ENCODE measurements around the gene SLC4A1AP. TPM values are rescaled to one million over a fixed set of nuclear protein-coding genes. Genes with fewer than 3 reads are reported as not detected.

Gene SLC4A1AP
- total and polyA plus RNA-seq, 2 of the 13 experiments (the other 11 are each of a cell fraction or from before 2014, with no cell fraction given) = 15.3 to 44.6 TPM

DNA sequence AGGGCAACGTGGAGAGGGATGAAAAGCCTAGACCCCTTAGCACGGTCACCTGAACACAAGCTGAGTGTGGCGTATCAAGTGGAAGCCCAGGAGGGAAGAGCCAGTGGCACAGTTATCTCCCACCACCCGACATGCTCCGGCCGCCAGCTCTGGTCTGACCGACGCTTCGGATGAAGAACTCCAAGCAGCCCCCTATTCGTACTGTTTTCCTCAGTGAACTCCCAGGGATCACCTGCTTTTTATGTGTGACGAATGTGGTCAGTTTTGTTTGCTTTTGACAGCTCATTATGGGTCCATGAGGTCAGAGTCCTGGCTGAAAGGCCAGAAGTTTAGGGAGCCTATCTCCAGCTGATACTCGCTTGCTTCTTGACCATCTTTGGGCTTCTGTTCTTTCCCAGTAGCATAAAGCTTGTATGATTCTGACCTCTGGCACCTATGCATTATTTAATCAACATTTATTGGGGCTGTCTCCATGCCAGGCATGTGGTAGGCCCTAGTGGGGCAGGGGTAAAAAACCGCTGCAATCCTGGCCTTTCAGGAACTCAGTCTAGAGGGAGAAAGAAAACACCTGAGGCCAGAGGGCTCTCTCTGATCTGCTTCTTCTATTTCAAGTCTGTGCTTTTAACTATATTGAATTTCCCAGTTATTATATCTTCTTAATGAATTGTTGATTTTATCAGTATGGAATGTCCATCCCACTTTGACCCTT lies 74.8 kb downstream of the SLC4A1AP start (continued):
- TF ChIP-seq, protein P1, sequence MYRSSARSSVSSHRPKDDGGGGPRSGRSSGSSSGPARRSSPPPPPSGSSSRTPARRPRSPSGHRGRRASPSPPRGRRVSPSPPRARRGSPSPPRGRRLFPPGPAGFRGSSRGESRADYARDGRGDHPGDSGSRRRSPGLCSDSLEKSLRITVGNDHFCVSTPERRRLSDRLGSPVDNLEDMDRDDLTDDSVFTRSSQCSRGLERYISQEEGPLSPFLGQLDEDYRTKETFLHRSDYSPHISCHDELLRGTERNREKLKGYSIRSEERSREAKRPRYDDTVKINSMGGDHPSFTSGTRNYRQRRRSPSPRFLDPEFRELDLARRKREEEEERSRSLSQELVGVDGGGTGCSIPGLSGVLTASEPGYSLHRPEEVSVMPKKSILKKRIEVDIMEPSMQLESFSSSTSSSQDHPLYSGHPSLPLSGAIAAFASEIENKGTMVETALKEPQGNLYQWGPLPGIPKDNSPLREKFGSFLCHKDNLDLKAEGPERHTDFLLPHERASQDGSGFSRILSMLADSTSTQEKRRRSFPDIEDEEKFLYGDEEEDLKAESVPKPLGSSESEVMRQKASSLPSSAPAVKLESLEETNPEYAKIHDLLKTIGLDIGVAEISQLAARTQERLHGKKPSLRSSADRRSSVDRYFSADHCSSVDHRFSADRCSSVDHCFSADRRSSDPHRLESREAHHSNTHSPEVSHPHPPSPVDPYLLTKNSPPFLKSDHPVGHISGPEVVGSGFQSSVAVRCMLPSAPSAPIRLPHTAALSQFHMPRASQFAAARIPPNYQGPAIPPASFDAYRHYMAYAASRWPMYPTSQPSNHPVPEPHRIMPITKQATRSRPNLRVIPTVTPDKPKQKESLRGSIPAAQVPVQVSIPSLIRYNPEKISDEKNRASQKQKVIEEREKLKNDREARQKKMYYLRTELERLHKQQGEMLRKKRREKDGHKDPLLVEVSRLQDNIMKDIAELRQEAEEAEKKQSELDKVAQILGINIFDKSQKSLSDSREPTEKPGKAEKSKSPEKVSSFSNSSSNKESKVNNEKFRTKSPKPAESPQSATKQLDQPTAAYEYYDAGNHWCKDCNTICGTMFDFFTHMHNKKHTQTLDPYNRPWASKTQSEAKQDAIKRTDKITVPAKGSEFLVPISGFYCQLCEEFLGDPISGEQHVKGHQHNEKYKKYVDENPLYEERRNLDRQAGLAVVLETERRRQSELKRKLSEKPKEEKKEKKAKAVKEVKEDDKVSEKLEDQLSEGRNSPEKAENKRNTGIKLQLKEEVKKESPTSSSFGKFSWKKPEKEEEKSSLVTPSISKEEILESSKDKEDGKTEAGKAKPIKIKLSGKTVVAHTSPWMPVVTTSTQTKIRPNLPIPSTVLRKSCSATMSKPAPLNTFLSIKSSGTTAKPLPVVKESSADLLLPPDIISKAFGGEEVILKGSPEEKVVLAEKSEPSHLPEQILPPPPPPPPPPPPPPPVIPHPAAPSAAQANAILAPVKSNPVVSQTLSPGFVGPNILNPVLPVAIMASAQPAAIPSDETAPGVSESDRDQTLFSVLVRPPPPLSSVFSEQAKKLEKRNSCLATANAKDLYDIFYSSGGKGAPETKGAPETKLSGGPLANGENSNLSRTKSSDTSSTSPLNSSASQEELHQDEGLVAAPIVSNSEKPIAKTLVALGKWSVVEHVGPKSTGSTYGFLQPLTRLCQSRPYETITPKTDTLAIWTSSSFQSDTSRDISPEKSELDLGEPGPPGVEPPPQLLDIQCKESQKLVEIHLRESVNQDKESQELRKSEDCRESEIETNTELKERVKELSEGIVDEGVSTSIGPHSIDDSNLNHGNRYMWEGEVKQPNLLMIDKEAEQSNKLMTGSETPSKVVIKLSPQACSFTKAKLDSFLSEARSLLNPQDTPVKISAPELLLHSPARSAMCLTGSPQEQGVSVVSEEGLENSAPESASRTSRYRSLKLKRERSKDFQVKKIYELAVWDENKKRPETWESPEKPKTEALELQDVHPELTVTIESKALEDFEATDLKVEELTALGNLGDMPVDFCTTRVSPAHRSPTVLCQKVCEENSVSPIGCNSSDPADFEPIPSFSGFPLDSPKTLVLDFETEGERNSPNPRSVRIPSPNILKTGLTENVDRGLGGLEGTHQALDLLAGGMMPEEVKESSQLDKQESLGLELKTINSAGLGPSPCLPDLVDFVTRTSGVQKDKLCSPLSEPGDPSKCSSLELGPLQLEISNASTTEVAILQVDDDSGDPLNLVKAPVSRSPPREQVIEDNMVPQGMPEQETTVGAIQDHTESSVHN (CRISPR knock-in tag; IDR thresholded peaks at IDR 0.05) = no peak; the same call in 1 of the 2 replicates
- no peak for TF ChIP-seq KLF16 (CRISPR knock-in tag; IDR thresholded peaks at IDR 0.05)
- TF ChIP-seq, protein P2, sequence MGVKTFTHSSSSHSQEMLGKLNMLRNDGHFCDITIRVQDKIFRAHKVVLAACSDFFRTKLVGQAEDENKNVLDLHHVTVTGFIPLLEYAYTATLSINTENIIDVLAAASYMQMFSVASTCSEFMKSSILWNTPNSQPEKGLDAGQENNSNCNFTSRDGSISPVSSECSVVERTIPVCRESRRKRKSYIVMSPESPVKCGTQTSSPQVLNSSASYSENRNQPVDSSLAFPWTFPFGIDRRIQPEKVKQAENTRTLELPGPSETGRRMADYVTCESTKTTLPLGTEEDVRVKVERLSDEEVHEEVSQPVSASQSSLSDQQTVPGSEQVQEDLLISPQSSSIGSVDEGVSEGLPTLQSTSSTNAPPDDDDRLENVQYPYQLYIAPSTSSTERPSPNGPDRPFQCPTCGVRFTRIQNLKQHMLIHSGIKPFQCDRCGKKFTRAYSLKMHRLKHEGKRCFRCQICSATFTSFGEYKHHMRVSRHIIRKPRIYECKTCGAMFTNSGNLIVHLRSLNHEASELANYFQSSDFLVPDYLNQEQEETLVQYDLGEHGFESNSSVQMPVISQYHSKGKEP (CRISPR knock-in tag; IDR thresholded peaks at IDR 0.05) = no peak
- no peak; the same call in 1 of the 2 replicates for TF ChIP-seq POGK (CRISPR knock-in tag; conservative IDR thresholded peaks at IDR 0.05)
- TF ChIP-seq SP4 (CRISPR knock-in tag; IDR thresholded peaks at IDR 0.05) = no peak; the same call in 1 of the 2 replicates
- no peak for TF ChIP-seq E2F1 (CRISPR knock-in tag; IDR thresholded peaks at IDR 0.05)
- no peak; the same call in 1 of the 2 replicates for TF ChIP-seq ZBTB20 (CRISPR knock-in tag; IDR thresholded peaks at IDR 0.05; ENCODE audit: borderline replicate concordance, low read depth)
- TF ChIP-seq ADNP (CRISPR knock-in tag; IDR thresholded peaks at IDR 0.05) = no peak

Measured in HepG2 (cell line).